ENCODE measurements around the gene EIF2S1.

- TF ChIP-seq, protein P1, sequence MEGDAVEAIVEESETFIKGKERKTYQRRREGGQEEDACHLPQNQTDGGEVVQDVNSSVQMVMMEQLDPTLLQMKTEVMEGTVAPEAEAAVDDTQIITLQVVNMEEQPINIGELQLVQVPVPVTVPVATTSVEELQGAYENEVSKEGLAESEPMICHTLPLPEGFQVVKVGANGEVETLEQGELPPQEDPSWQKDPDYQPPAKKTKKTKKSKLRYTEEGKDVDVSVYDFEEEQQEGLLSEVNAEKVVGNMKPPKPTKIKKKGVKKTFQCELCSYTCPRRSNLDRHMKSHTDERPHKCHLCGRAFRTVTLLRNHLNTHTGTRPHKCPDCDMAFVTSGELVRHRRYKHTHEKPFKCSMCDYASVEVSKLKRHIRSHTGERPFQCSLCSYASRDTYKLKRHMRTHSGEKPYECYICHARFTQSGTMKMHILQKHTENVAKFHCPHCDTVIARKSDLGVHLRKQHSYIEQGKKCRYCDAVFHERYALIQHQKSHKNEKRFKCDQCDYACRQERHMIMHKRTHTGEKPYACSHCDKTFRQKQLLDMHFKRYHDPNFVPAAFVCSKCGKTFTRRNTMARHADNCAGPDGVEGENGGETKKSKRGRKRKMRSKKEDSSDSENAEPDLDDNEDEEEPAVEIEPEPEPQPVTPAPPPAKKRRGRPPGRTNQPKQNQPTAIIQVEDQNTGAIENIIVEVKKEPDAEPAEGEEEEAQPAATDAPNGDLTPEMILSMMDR (IDR thresholded peaks at IDR 0.05): no peak
- TF ChIP-seq POLR2A (IDR thresholded peaks at IDR 0.05): no peak
Measured at GRCh38 chr14:67372833-67373232, 12.7 kb downstream of the EIF2S1 start.

Data from Peyer's patch (tissue), 4 donors.